Suprapubic skin (tissue), 4 donors: ENCODE data around the gene TJAP1. TPM values are rescaled to one million over a fixed set of nuclear protein-coding genes. Genes with fewer than 3 reads are reported as not detected.

Experiments
- DNase-seq, 2 donors: peaks; one replicate each; pipeline ENCODE4 v3.0.0-alpha.2; 2019; ENCODE audit warnings: low spot score in 2 of 2
- H3K27ac ChIP-seq: fragments of 200-600 bp; sonication (generic); one replicate; pipeline ENCODE4 v1.5.1; 2019
- H3K27me3 ChIP-seq: fragments of 200-600 bp; sonication (generic); one replicate; pipeline ENCODE4 v1.5.1; 2019
- H3K36me3 ChIP-seq: fragments of 200-600 bp; sonication (generic); one replicate; pipeline ENCODE4 v1.5.1; 2019
- H3K4me1 ChIP-seq: fragments of 200-600 bp; sonication (generic); one replicate; pipeline ENCODE4 v1.5.1; 2019
- H3K4me3 ChIP-seq: fragments of 200-600 bp; sonication (generic); one replicate; pipeline ENCODE4 v1.5.1; 2019; ENCODE audit warnings: mild to moderate bottlenecking
- H3K9me3 ChIP-seq: fragments of 200-600 bp; sonication (generic); one replicate; pipeline ENCODE4 v1.5.1; 2019
- EP300 ChIP-seq: sonication (generic); formaldehyde crosslinking; IDR thresholded peaks from one replicate; pipeline ENCODE4 v1.6.1; 2017; ENCODE audit warnings: antibody characterized with exemption
- POLR2A ChIP-seq, 2 donors: fragments of 450-650 bp; IDR thresholded peaks; one replicate each; pipeline ENCODE4 v1.6.1; 2017; ENCODE audit warnings: antibody characterized with exemption in 2 of 2, mild to moderate bottlenecking in 2 of 2, moderate library complexity in 2 of 2
- POLR2AphosphoS5 ChIP-seq, 3 donors: sonication (generic); formaldehyde crosslinking; IDR thresholded peaks; one replicate each; pipeline ENCODE4 v1.6.1; 2017; ENCODE audit warnings: antibody characterized with exemption in 3 of 3
- WGBS: methylation state at CpG from one replicate; pipeline ENCODE4 v1.1.5; 2018; 5-methylcytosine and 5-hydroxymethylcytosine counted together
- total RNA-seq, 4 donors: library from RNA; depleted of rRNA; stranded (reverse); fragments of >200 nt; gene quantifications; one replicate each; pipeline ENCODE4 v1.1.0, GENCODE V29; 2016
- TF ChIP-seq, protein P1 (sequence below), 2 donors: fragments of 200-600 bp in 1 of 2; fragments of 450-650 bp in 1 of 2; sonication (generic) in 1 of 2; IDR thresholded peaks; one replicate each; pipeline ENCODE4 v1.5.1; 2016 to 2019; ENCODE audit warnings: antibody characterized with exemption in 2 of 2, mild to moderate bottlenecking in 1 of 2, moderate library complexity in 1 of 2

The TJAP1 gene
- total RNA-seq, 4 donors from 2014 or later = 17.8 to 32.4 (median 30.6) TPM

DNA sequence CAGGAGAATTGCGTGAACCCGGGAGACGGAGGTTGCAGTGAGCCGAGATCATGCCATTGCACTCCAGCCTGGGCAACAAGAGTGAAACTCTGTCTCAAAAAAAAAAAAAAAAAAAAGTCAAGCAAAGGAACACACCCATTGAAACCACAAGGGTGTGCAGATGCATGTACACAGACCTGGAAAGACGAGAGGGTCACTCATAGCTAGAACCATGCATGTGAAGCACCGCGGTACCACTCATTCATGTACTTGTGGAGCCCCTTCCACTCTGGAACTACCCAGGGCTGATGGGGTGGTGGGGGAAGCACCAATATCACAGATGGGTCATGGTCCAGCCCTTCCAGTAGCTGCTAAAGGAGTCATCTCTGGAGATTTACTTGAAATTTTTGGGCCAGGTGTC, 7.4 kb upstream of the TJAP1 start:
- TF ChIP-seq, protein P1, sequence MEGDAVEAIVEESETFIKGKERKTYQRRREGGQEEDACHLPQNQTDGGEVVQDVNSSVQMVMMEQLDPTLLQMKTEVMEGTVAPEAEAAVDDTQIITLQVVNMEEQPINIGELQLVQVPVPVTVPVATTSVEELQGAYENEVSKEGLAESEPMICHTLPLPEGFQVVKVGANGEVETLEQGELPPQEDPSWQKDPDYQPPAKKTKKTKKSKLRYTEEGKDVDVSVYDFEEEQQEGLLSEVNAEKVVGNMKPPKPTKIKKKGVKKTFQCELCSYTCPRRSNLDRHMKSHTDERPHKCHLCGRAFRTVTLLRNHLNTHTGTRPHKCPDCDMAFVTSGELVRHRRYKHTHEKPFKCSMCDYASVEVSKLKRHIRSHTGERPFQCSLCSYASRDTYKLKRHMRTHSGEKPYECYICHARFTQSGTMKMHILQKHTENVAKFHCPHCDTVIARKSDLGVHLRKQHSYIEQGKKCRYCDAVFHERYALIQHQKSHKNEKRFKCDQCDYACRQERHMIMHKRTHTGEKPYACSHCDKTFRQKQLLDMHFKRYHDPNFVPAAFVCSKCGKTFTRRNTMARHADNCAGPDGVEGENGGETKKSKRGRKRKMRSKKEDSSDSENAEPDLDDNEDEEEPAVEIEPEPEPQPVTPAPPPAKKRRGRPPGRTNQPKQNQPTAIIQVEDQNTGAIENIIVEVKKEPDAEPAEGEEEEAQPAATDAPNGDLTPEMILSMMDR (IDR thresholded peaks at IDR 0.05) = no peak
- no peak for TF ChIP-seq EP300
- no peak for TF ChIP-seq POLR2A (IDR thresholded peaks at IDR 0.05)
- TF ChIP-seq POLR2AphosphoS5 (IDR thresholded peaks at IDR 0.05) = no peak
- H3K36me3 ChIP-seq = no peaks in the 10 kb centered on the region
- no peak overlapping the region for H3K4me3 ChIP-seq
- no peaks in the 10 kb centered on the region for H3K9me3 ChIP-seq
- H3K27ac ChIP-seq = no peak overlapping the region
- no peak for DNase-seq
- WGBS = 88% methylated on average over 7 of the region's 7 CpGs
- H3K27me3 ChIP-seq = peaks cover 16% of the 10 kb centered on the region
- peaks cover 6% of the 10 kb centered on the region for H3K4me1 ChIP-seq

- no peak overlapping the region for H3K27ac ChIP-seq
- no peak for DNase-seq
- H3K9me3 ChIP-seq = no peaks in the 10 kb centered on the region
- WGBS = 82% methylated on average over 1 of the region's 1 CpG
- no peaks in the 10 kb centered on the region for H3K36me3 ChIP-seq
- no peak for TF ChIP-seq POLR2AphosphoS5 (IDR thresholded peaks at IDR 0.05)
- TF ChIP-seq, protein P1 (IDR thresholded peaks at IDR 0.05) = no peak
- TF ChIP-seq EP300 = no peak
- TF ChIP-seq POLR2A (IDR thresholded peaks at IDR 0.05) = no peak
- H3K4me1 ChIP-seq = peaks cover 6% of the 10 kb centered on the region
- peaks cover 14% of the 10 kb centered on the region for H3K27me3 ChIP-seq
- no peak overlapping the region for H3K4me3 ChIP-seq
These were observed 6.0 kb upstream of the TJAP1 start for GRCh38 chr6:43471399-43471798.

DNA sequence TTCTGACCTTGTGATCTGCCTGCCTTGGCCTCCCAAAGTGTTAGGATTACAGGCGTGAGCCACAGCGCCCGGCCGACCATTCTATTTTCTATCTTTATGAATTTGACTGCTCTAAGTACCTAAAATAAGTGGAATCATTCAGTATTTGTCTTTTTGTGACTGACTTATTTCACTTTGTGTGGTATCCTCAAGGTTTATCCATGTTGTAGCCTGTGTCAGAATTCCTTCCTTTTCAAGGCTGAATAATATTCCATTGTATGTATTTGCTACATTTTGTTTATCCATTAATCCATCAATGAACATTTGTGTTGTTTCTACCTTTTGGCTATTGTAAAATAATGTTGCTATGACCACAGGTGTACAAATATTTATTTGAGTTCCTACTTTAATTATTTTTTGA, 4.9 kb upstream of the TJAP1 start:
- WGBS = 96% methylated on average over 4 of the region's 4 CpGs
- DNase-seq = no peak
- H3K4me3 ChIP-seq = no peak overlapping the region
- no peak overlapping the region for H3K27ac ChIP-seq
- H3K9me3 ChIP-seq = no peaks in the 10 kb centered on the region
- H3K27me3 ChIP-seq = peaks cover 14% of the 10 kb centered on the region
- H3K4me1 ChIP-seq = peaks cover 10% of the 10 kb centered on the region
- no peak for TF ChIP-seq POLR2AphosphoS5 (IDR thresholded peaks at IDR 0.05)
- no peak for TF ChIP-seq POLR2A (IDR thresholded peaks at IDR 0.05)
- TF ChIP-seq, protein P1 (IDR thresholded peaks at IDR 0.05) = no peak
- TF ChIP-seq EP300 = no peak
- no peaks in the 10 kb centered on the region for H3K36me3 ChIP-seq

DNA sequence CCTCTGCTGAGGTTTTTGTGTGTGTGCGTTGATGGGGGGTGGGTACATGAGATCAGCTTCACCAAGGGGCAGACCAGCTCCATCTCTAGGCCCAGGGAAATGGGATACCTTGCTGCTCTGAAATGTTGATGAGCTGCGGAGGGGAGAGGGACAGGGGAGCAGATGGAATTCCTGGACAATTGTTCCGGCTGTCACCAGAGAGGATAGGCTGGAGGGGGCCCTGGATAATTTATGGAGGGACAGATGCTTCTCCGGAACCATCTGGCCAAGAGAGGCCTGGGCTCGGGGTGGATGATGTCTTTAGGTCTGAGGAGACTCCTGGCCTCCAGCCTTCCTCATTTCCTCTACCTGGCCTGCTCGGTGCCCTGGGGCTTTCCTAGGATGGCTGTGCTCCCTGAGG, 1.9 kb upstream of the TJAP1 start:
- Histone ChIP-seq H3K4me1 (peaks cover 32% of the 10 kb centered on the region), H3K27ac (no peak overlapping the region), H3K36me3 (no peaks in the 10 kb centered on the region), H3K9me3 (no peaks in the 10 kb centered on the region), H3K27me3 (no peaks in the 10 kb centered on the region), H3K4me3 (no peak overlapping the region)
- DNase-seq = no peak
- 69% methylated on average over 6 of the region's 6 CpGs for WGBS
- TF ChIP-seq POLR2A (IDR thresholded peaks at IDR 0.05) (no peak), POLR2AphosphoS5 (IDR thresholded peaks at IDR 0.05) (no peak), EP300 (no peak)
- TF ChIP-seq, protein P1 (IDR thresholded peaks at IDR 0.05) = no peak

- H3K4me1 ChIP-seq = peaks cover 44% of the 10 kb centered on the region
- no peaks in the 10 kb centered on the region for H3K9me3 ChIP-seq
- H3K36me3 ChIP-seq = no peaks in the 10 kb centered on the region
- H3K4me3 ChIP-seq = peak overlapping the region; percentile 66
- no peak for TF ChIP-seq POLR2A (IDR thresholded peaks at IDR 0.05)
- TF ChIP-seq POLR2AphosphoS5 (IDR thresholded peaks at IDR 0.05) = no peak
- TF ChIP-seq, protein P1 (IDR thresholded peaks at IDR 0.05) = no peak
- no peak for TF ChIP-seq EP300
- whole genome bisulfite sequencing = 29% methylated on average over 2 of the region's 2 CpGs
- no peaks in the 10 kb centered on the region for H3K27me3 ChIP-seq
- no peak for DNase-seq
- no peak overlapping the region for H3K27ac ChIP-seq
These were observed 624 bp upstream of the TJAP1 start for GRCh38 chr6:43476746-43477145.
